Glomerular visceral epithelial cell (primary cell): ENCODE measurements around the gene CCDC167.

Experiments
- DNase-seq: peaks from one replicate; pipeline ENCODE4 v3.0.0-alpha.2; 2016; ENCODE audit errors: extremely low spot score

CCDC167 gene

DNA sequence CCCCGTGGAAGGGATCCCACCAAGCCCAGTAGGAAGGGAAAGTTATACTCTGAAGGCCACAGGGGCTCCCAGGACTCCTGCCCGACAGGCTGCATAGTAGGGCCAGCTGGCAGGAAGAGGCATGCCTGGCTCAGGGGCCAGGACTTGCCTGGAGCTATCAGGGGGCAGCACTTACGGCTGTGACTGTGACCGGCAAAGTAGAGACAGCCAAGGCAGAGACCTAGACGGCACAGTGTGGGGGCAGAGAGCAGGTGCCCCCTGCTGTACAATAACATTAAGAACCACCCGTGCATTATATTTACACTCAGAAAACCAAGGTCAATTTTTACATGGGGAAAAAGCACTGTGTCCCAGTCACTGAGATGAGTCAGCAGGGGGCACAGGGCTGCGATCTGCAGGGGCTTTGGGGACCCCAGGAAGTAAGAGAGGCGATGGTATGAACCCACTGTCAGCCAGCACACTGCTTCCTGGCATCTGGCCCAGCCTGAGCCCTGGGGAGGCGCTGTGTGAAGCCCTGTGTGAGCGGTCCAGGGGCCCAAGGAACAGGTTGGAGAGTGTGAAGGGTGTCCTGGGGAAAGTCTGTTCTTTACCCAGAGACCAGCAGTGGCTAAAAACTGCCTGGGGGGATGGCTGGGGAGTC is 9.9 kb downstream of the CCDC167 start:
- DNase-seq = peak; percentile 17

DNA sequence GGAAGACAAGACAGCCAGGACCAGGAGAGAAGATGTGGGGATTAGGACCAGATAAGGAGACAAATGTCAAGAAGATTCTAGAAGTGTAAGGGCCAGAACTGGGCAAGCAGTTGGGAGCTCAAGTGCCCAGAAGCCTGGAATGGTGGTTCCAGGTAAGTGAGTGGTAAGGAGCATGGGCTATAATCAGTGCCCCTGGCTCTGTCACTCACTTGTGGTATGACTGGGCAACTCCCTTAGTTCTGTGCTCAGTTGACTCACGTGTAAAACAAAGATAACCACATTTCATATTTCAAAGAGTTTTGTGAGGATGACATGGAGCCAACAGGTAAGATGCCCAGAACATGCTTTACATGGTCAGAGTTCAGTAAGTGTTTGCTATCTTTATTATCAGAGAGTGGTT is 11.2 kb downstream of the CCDC167 start:
- no peak for DNase-seq

DNA sequence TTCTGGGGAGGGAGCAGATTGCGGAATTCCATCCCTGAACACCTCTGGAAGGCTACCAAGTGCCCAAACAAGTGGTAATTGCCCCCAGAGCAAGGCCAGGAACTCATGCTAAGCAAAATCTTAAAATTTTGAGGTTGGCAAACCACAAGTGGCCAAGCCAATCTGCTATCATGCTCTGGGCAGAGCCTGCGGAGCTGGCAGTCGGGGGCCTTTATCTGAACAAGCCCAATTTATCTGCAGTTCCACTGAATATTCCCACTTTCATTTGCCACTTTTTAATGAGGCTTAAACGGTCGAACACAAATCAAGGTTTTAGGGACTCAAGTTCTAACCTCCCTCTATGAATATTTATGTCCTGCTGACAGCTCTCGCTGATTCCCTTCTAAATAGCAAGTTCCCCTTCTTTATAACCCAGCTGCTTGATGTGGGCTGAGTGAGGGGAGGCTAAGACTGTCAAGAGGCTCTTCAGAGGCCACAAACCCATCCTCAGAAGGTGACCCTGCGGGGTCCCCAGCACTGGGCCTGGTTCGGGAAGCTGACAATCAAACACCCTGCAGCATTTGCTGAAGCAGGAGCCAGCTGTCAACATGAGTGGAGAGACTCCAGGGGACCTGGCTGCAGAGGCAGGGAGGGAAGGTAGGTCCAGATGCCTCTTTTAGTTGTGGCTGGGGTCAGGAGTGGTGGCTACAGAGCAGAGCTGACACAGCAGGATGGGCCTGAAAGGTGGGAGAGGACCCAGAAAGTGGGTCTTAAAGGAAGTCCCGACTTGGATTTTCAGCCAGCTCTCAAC is 11.9 kb downstream of the CCDC167 start:
- no peak for DNase-seq

DNA sequence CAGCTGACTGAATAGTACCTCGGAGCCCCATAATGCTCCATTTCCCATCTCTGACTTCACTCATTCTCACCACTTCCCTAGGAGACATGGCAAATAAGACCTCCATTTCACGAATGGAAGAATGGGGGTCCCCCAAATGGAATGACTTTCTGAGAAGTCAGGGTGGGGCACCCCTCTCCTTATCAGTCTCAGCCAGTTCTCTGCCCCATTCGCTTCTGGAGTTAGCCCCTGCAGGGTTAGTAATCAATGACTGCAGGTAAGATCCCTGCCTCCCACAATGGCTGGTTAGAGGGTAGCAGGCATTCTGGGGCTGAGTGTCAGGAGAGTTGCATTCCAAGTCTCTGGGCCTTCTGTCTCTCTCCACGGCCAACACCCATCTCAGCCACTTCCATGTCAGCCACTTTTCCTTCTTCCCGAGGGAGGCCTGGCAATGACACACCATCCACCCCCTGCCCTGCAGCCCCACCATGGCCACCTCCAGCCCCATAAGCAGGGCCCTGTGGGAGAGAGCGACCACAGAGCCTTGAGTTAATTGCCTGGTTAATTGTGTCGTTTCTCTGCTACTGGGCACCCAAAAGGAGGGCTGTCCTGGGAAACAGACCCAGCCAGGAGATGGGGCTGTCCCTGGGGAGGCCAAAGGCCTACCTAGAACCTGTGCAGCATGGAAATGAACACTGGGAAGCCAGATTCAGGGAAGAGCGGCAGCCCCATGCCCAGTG is 13.4 kb downstream of the CCDC167 start:
- no peak for DNase-seq

DNA sequence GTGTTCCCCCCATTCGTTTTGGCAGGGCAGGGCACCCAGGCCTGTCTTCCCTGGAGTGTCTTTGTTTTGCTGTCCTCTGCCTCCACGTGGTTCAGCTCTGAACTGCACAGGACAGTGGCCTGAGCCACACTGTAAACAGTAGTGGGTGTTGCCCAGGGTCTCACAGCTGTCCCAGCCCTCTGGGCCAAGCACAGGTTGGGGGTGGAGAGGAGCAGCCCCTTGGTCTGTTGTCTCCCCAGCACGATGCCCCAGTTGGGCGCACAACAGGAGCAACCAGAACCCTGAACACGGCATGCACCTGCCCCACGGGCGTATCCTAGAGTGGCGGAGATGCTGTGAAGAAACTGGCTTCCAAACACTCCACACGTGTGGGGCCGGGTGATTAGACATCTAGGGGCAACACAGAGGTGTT is 14.4 kb downstream of the CCDC167 start:
- no peak for DNase-seq

DNA sequence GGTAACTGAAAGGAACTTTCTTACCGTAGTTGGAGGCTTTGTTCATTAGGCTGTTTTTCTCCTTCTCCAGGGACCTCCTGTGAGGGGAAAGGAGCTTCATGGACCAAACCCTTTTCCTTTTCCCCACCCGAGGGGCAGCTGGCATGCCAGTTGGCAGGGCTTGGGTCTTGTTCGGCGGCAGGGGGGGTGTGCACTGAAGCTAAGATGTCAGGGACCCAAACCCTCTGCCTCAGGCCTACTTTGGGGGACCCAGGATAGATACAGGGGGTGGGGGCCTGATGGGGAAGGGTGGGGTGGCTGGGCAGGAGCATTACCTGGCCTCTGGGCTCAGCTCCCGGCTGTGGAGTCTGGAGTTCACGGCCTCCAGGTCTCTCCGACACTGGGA is 14.9 kb downstream of the CCDC167 start:
- DNase-seq = no peak

DNA sequence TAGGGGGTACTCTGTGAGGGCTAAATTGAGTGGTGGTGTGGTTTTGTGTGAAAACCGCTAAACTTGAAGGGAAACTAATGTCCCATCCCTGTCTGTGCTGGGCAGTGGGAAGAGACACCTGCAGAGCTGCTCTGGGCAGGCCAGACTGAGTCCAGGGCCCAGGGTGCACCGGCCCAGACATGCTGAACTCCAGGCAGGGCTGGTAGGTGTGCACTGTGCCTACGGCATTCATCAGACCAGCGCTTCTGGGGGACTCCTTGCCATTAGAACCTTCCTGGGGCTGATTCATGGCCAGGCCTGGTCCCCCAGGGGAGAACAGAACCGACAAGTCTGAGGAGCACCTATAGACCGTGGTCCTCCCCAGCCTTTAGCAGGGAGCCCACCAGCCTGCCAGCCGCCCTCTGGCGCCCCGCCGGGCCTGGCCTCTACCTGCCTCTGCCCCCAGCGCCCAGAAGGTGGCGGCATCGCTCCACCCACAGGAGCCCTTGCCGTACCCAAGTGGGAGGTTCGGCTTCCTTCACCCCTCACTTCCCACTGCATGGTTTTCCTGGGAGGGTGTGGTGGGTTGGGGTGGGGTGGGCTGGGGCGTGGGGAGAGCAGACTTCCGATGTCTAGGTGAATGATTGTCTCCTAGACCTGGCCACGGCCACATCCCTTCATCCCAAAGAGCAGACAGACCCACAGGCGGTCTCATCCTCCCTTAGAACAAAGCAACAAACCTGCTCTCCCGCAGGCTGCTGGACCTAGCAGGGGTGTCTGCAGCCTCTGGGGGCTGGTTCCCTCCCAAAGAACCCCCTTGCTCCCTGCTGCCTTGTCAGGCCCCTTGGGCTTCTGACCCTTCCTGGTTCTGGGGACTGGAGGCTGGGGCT is 15.5 kb downstream of the CCDC167 start:
- peak; percentile 58 for DNase-seq

DNA sequence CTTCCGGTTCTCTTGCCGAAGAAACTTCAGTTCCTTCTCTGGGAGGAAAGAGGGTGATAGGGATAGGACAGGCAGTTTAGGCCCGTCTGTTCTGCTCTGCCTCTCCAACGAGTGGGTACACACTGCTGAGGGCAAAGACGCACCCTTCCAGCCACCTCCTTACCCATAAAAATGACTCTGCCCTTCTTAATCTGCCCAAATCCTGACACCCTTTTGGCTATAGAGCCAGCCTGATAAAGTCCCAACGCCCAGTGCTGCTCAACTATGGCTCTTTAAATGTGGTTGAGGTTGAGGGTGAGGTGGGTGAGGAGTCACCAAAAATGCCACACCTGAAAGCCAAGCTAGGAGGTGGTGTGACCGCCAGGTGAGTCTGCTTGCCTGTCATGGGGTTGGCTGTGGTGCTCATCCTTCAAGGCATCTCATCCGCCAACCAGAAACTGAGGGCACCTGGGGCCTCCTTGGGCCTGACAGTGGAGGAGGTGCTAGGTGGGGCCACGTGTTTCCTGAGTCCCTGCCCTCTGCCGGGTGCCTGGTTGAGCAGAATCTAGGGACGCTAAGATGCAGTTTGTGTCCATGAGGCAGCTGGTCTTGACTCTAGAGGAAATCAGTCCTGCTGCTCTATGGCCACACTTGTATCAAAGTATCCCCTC is 16.3 kb downstream of the CCDC167 start:
- DNase-seq = no peak

DNA sequence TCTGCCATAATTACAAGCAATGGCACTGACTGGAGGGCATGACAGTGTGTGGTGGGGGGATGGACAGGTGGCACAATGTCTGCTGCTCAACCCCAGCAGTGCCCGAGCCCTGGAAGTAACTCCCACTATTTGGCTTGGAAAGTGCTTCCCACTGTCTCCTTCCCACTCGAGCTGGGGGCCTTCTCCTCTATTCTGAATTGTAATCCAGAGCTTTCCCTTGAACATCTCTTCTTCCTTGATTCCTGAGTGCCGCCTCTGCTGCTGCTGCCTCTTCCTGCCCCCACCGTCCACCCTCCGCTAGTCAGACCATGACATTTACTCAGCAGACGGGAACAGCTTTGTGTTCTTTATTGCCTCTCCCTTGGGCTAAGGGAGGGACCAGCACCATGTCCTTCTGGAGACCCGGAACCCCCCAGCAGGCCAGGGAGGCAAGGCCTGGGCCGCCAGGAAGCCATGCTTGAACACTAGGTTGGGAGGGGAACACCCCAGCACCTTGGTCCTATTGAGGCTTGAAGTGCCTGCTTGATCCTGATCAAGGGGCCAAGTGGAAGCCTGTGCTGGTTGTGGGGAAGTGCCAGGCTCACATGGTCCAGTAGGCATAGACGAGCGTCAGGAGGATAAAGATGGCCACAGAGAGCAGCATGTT is 17.0 kb downstream of the CCDC167 start:
- DNase-seq = no peak

DNA sequence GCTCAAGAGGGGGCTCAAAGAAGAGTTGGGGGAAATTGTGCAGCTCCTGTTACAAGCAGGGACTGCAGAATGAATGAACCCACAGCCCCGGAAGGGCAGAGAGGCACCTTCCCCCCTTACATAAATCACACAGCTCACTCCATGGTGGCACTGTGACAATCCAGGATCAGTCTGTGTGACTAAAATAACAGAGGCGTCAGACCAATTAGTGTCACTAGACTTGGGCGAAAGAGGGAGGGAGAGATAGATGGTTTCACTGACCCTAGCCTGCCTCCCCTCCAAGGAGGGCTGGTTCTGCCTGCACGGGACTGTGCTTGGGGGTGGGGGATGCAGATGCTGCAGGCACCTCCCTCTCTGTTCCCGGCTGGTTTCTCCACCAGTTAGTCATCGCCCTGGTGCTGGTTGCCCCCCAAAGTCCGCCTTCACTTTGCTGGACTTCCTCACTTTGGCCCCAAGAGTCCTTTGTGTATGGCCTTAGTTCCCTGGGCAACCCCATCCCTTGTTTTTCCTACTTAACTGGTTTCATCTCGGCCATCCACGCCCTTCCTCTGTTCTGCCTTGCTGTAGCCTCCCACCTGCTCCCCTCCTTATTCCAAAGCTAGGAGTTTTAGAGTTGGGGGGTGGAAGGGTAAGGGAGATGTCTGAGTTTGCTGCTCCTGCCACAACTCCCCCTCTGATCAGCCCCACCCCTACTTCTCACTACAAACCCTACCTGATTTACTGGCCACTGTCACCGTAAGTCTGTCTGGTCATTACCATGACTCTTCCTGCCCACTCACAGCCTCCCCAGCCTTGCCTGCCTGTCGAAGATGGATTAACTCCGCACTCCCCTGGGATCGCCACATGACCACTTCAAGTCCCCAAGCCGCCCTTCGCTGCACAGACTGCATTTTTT is 17.7 kb downstream of the CCDC167 start:
- DNase-seq = no peak

DNA sequence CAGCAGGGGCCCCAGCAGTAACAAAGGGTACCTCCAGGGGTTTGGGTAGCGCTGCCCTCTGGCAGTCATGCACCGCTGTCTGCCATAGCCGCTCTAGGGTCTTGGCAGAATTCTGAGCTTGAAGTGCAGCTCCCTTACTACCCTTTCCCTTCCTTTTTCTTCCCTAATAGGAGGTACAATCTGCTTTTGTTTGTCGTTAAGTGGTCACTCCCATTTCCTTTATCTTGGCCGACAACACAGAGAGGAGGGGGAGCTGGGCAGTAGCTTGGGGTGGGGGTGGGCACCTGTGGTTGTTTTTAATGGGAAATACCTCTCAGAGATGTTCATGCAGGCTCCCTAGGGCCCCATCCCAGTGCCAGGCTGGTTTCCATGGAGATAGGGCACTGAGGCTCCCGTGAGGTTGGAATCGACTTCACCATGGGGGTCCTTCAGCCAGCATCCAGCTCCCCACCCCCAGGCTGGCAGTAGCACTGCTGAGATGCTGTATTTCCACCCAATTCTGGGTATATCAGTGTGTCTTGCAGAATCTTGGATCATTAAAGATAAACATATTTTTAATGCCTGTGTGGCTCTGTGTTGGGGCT is 18.6 kb downstream of the CCDC167 start:
- DNase-seq = no peak

DNA sequence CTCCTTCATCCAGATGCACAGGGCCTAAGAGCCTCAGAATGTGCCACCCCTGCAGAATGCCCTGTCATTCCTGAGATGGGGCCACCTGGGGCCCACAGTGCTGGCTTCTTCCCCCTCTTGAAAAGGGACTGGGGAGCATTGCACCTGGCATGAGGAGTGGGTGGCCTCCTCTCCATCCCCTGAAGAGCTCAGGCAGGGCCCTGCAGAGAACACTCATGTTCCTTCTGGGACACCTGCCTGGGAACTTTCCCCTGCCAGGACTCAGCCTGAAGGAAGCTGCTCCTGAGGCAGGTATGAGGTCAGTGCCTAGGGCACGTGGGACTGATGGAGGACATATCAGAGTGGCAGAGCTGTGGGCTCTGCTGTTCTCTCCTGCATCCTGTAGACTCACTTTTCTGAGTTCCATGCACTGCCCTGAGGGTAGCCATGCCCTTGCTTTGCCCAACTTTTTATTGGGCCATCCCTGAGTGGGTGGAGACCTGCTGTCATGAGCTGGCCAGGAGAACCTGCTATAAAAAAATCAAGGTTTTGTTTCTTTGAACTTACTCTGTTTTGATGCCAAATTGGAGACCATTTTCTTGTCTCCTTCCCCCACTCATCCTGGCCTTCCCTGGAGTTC is 19.5 kb downstream of the CCDC167 start:
- no peak for DNase-seq

DNA sequence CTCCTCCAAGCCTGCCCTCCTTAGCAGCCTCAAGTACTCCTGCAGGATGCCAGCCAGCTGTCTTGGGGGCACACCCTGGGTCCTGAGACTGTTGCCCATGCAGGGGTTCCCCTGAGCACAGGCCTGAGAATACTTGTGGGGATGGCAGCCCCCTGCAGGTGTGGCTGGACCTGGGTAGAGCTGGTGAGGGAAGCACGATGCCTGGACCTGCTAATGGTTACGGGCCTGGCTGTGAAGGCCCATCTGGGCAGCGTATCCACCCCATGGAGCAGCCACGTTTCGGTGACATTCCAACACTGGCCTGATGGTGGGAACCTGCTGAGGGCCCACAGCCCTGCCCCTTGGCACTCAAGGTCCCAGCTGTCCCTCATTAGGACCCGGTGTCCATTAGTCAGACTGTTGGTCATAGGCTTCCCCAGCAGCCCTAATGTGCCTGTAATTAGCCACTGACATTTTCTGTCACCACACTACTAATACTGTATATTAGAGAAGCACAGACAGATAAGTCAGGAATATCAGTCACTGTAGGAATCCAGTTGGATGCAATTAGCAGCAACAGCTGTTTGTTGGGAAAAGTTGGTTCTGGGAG is 20.3 kb downstream of the CCDC167 start:
- no peak for DNase-seq

DNA sequence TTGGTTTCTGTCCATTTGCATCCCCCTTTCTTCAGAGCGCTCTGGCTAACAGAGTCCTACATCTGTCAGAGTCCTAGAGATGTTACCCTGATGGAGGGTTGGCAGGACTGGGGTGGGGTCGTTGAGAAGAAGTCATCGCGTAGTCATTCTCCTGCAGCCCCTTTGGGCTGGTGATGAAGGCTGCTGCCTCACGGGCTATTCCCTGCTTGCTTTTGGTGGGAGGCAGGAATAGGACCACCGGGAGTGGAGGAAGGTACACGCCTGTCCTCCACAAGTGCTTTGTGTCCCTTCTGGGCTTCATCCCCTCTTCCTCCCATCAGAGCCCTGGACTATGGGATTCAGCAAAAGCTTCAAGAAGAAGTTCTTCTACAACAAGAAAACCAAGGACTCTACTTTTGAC is 20.9 kb downstream of the CCDC167 start:
- DNase-seq = no peak

DNA sequence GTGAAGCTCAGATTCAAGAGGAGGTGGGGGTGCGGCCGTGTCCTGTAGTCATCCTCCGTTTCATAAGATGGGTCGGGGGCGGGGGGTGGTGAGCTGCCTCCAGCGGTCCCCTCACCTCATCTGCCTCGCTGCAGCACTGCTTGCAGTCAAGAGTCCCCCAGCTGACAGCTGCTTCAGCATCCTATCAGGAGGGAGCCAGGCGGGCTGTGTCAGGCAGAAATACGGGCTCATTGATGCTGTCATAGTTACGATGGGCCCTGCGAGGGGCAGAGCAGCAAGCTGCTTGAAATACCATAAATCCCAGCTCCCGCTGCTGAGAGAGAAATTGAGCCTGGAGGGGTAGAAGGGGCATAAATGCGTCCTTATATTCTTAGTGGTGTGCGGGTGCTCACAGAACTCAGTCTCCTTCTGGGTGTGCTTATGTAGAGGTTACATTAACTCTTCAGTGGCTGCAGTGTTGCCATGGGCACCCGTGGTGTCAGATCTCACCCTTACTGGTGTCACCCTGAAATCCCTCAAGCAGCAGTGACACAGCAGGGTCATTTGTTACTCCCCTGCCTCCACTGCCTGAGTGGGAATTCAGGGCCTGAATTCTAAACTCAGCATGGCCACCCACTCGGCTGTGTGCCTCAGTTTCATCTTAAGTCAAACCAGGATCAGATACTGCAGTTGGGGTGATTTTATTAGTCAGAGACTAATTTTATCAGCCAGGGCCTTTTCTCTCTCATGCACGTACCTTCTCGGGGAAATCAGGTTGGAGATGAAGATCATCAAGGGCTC is 21.8 kb downstream of the CCDC167 start:
- DNase-seq = no peak

DNA sequence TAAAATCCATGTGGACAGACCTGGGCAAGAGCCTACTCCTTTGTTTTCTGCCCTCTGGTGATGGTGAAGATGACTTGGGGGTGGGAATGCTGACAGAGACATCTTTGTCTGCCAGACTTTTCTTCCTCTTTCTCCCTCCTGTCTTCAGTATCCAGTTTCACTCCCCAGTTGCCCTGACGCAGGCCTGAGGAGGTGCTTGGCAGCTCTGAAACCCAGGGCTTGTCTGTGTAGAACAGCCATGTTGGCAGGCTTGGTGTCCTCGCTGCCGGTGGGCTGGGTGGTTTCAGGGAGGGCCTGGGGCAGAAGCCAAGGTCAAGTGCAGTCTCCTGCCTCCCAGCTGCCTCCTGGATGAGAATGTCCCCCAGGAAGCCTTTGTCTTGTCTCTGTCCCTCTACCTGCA is 22.5 kb downstream of the CCDC167 start:
- DNase-seq = no peak

DNA sequence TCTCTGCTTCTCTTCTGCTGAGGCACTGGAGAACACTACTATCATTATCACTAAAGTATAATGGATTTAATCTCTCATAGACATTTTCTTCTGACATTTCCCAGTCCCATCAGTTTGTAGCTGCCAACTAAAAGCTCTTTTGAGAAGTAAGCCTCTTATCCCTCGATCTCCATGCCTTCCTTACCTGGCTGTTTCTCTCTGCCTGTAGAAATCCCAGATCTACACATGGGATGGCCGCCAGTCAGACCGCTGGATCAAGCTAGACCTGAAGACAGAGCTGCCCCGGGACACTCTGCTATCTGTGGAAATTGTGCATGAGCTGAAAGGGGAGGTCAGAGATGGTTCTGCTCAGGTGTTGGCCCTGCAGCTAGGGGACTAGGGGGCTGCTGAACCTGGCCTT is 25.4 kb downstream of the CCDC167 start:
- no peak for DNase-seq
